PC-3 (cell line): Measurements from ENCODE around the gene CD160.

Experiments used
- EZH2 ChIP-seq: fragments of 300-600 bp; sonication (generic); IDR thresholded peaks from one replicate; pipeline ENCODE4 v1.6.1; 2017; ENCODE audit warnings: antibody characterized with exemption, mild to moderate bottlenecking, low read length; ENCODE audit not compliant: unreplicated experiment
- EZH2phosphoT487 ChIP-seq: fragments of 300-600 bp; sonication (generic); IDR thresholded peaks from 2 replicates; pipeline ENCODE4 v1.6.1; 2018; ENCODE audit warnings: mild to moderate bottlenecking, antibody characterized with exemption, low read length, borderline replicate concordance
- TF ChIP-seq, protein P1 (sequence below): fragments of 300-600 bp; sonication (generic); conservative IDR thresholded peaks from 2 replicates; pipeline ENCODE4 v1.5.1; 2017; ENCODE audit warnings: antibody characterized with exemption, low read depth, mild to moderate bottlenecking, low read length

DNA sequence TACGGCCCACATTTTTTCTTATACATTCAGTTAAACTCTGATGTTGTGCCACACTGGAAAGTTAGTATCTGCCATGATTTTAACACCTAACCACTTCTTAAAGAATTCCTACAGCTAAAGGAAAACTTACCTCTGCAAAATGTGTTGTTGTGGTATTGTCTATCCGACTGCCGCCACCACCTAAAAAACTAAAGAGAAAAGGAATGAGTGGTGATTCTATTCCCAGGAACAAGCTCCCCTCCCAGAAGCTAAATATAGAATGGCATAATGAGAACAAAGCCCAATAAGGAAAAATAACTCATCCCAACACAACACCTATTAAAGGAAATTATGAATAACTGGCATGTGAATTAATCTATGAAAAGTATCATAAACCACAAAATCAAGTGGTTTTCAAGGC lies 65.1 kb downstream of the CD160 start:
- TF ChIP-seq, protein P1, sequence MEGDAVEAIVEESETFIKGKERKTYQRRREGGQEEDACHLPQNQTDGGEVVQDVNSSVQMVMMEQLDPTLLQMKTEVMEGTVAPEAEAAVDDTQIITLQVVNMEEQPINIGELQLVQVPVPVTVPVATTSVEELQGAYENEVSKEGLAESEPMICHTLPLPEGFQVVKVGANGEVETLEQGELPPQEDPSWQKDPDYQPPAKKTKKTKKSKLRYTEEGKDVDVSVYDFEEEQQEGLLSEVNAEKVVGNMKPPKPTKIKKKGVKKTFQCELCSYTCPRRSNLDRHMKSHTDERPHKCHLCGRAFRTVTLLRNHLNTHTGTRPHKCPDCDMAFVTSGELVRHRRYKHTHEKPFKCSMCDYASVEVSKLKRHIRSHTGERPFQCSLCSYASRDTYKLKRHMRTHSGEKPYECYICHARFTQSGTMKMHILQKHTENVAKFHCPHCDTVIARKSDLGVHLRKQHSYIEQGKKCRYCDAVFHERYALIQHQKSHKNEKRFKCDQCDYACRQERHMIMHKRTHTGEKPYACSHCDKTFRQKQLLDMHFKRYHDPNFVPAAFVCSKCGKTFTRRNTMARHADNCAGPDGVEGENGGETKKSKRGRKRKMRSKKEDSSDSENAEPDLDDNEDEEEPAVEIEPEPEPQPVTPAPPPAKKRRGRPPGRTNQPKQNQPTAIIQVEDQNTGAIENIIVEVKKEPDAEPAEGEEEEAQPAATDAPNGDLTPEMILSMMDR, result no peak
- TF ChIP-seq EZH2phosphoT487 (no peak), EZH2 (no peak)
